HepG2 (cell line): Measurements from ENCODE around the gene C2orf42. TPM values are rescaled to one million over a fixed set of nuclear protein-coding genes. Genes with fewer than 3 reads are reported as not detected.

Source experiments
- ATM ChIP-seq: fragments of 450-650 bp; IDR thresholded peaks from 2 replicates; pipeline ENCODE4 v1.7.1; 2017; ENCODE audit warnings: mild to moderate bottlenecking, borderline replicate concordance
- CREB1 ChIP-seq, 2 experiments: fragments of 450-650 bp in 1 of 2; IDR thresholded peaks; 2 replicates each; pipeline ENCODE4 v1.6.1; 2016 to 2017; ENCODE audit warnings: control low read depth in 1 of 2, mild to moderate bottlenecking in 1 of 2, missing compliant biosample characterization in 1 of 2, missing genetic modification characterization in 1 of 2
- CTCF ChIP-seq: sonication (generic); formaldehyde crosslinking; IDR thresholded peaks from 2 replicates; pipeline ENCODE4 v1.5.0; 2020; ENCODE audit warnings: mild to moderate bottlenecking, missing genetic modification reagents, moderate library complexity
- HOXD1 ChIP-seq: sonication (generic); formaldehyde crosslinking; IDR thresholded peaks from 2 replicates; pipeline ENCODE4 v1.5.0; 2020; ENCODE audit warnings: missing genetic modification reagents
- JUNB ChIP-seq: sonication (generic); formaldehyde crosslinking; IDR thresholded peaks from 2 replicates; pipeline ENCODE4 v1.8.0; 2022; ENCODE audit warnings: missing genetic modification reagents, mild to moderate bottlenecking, borderline replicate concordance
- PAX8 ChIP-seq: sonication (generic); formaldehyde crosslinking; IDR thresholded peaks from 2 replicates; pipeline ENCODE4 v1.8.0; 2022; ENCODE audit warnings: mild to moderate bottlenecking, missing genetic modification reagents, borderline replicate concordance
- SP5 ChIP-seq: IDR thresholded peaks from 2 replicates; pipeline ENCODE4 v1.6.1; 2016; ENCODE audit warnings: low read depth, borderline replicate concordance
- ZFP1 ChIP-seq: IDR thresholded peaks from 2 replicates; pipeline ENCODE4 v1.6.1; 2016
- ZNF253 ChIP-seq: sonication (generic); formaldehyde crosslinking; IDR thresholded peaks from 2 replicates; pipeline ENCODE4 v1.8.0; 2022; ENCODE audit warnings: mild to moderate bottlenecking, missing genetic modification reagents, borderline replicate concordance
- ZNF264 ChIP-seq: sonication (generic); formaldehyde crosslinking; IDR thresholded peaks from 2 replicates; pipeline ENCODE4 v1.4.0; 2020; ENCODE audit warnings: missing genetic modification reagents
- ZNF572 ChIP-seq: sonication (generic); formaldehyde crosslinking; IDR thresholded peaks from 2 replicates; pipeline ENCODE4 v1.5.1; 2020; ENCODE audit warnings: mild to moderate bottlenecking, missing genetic modification reagents
- ZNF607 ChIP-seq: sonication (generic); formaldehyde crosslinking; IDR thresholded peaks from 2 replicates; pipeline ENCODE4 v1.5.1; 2020; ENCODE audit warnings: missing genetic modification reagents, mild to moderate bottlenecking, borderline replicate concordance
- ZNF674 ChIP-seq: sonication (generic); formaldehyde crosslinking; IDR thresholded peaks from 2 replicates; pipeline ENCODE4 v1.5.0; 2020; ENCODE audit warnings: low read depth, mild to moderate bottlenecking, missing genetic modification reagents
- ZNF703 ChIP-seq: sonication (generic); formaldehyde crosslinking; IDR thresholded peaks from 2 replicates; pipeline ENCODE4 v1.5.1; 2020; ENCODE audit warnings: missing genetic modification reagents, mild to moderate bottlenecking, moderate library complexity, borderline replicate concordance
- ZNF713 ChIP-seq: sonication (generic); formaldehyde crosslinking; IDR thresholded peaks from 2 replicates; pipeline ENCODE4 v1.4.0; 2020; ENCODE audit warnings: mild to moderate bottlenecking, missing genetic modification reagents
- ZNF777 ChIP-seq: sonication (generic); formaldehyde crosslinking; IDR thresholded peaks from 2 replicates; pipeline ENCODE4 v1.4.0; 2020; ENCODE audit warnings: missing genetic modification reagents
- polyA plus RNA-seq, 8 experiments: library from polyadenylated mRNA; depleted of rRNA in 3 of 8; stranded (reverse) in 7 of 8; unstranded in 1 of 8; fragments of >200 nt; fragmentation: Illumina TruSeq in 4 of 8; extraction: Trizol in 4 of 8; gene quantifications; 2 replicates each; pipeline versions ENCODE4 v1.2.1 to v1.2.3, GENCODE V29; 2011 to 2016; ENCODE audit warnings: low read depth in 4 of 8, missing spikeins in 1 of 8, mixed read lengths in 1 of 8; ENCODE audit not compliant: insufficient read depth in 1 of 8
- total RNA-seq, 5 experiments: library from RNA; depleted of rRNA; stranded (reverse); fragments of >200 nt; fragmentation: Illumina TruSeq; extraction: Trizol; gene quantifications; 2 replicates each; pipeline ENCODE4 v1.2.3, GENCODE V29; 2016; ENCODE audit warnings: low read depth in 1 of 5
- TF ChIP-seq, protein P1 (sequence below): sonication (generic); formaldehyde crosslinking; IDR thresholded peaks from 2 replicates; pipeline ENCODE4 v1.4.0; 2020; ENCODE audit warnings: mild to moderate bottlenecking, low read depth, missing genetic modification reagents
- TF ChIP-seq, protein P2 (sequence below): sonication (generic); formaldehyde crosslinking; IDR thresholded peaks from 2 replicates; pipeline ENCODE4 v1.5.1; 2020; ENCODE audit warnings: missing genetic modification reagents, mild to moderate bottlenecking, borderline replicate concordance
- TF ChIP-seq, protein P3 (sequence below): IDR thresholded peaks from 2 replicates; pipeline ENCODE4 v1.6.1; 2016; ENCODE audit warnings: low read depth

Gene C2orf42
- total and polyA plus RNA-seq, 2 of the 13 experiments (the other 11 are each of a cell fraction or from before 2014, with no cell fraction given) = 9.3 to 9.9 TPM

GRCh38 chr2:70190418-70191243, at the start of gene C2orf42 (continued):
- TF ChIP-seq JUNB (no peak), PAX8 (CRISPR knock-in tag) (no peak; the same call in 1 of the 2 replicates), HOXD1 (CRISPR knock-in tag) (peak; percentile 38; the same call in 1 of the 2 replicates), SP5 (peak; percentile 46; the same call in 1 of the 2 replicates), ZNF607 (CRISPR knock-in tag) (no peak; the same call in 1 of the 2 replicates), ZNF253 (no peak), ZNF264 (CRISPR knock-in tag) (peak; percentile 31; the same call in 1 of the 2 replicates), CTCF (CRISPR knock-in tag) (peak; percentile 54), ZNF674 (peak; percentile 67; the same call in 1 of the 2 replicates), ZNF713 (CRISPR knock-in tag) (peak; percentile 89; the same call in 1 of the 2 replicates), ATM (no peak), ZNF572 (CRISPR knock-in tag) (peak; percentile 84; the same call in 1 of the 2 replicates), ZFP1 (CRISPR knock-in tag) (peak; percentile 83), ZNF777 (CRISPR knock-in tag) (no peak; the same call in 1 of the 2 replicates), CREB1 (IDR thresholded peaks at IDR 0.05) (peak; percentile 86), CREB1 (CRISPR knock-in tag; IDR thresholded peaks at IDR 0.05) (peak; percentile 96), ZNF703 (CRISPR knock-in tag) (no peak)
- TF ChIP-seq, protein P1, sequence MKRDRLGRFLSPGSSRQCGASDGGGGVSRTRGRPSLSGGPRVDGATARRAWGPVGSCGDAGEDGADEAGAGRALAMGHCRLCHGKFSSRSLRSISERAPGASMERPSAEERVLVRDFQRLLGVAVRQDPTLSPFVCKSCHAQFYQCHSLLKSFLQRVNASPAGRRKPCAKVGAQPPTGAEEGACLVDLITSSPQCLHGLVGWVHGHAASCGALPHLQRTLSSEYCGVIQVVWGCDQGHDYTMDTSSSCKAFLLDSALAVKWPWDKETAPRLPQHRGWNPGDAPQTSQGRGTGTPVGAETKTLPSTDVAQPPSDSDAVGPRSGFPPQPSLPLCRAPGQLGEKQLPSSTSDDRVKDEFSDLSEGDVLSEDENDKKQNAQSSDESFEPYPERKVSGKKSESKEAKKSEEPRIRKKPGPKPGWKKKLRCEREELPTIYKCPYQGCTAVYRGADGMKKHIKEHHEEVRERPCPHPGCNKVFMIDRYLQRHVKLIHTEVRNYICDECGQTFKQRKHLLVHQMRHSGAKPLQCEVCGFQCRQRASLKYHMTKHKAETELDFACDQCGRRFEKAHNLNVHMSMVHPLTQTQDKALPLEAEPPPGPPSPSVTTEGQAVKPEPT (CRISPR knock-in tag) = 0 out of 2 replicates have a peak, but pooled peaks have one; percentile 79
- TF ChIP-seq, protein P2, sequence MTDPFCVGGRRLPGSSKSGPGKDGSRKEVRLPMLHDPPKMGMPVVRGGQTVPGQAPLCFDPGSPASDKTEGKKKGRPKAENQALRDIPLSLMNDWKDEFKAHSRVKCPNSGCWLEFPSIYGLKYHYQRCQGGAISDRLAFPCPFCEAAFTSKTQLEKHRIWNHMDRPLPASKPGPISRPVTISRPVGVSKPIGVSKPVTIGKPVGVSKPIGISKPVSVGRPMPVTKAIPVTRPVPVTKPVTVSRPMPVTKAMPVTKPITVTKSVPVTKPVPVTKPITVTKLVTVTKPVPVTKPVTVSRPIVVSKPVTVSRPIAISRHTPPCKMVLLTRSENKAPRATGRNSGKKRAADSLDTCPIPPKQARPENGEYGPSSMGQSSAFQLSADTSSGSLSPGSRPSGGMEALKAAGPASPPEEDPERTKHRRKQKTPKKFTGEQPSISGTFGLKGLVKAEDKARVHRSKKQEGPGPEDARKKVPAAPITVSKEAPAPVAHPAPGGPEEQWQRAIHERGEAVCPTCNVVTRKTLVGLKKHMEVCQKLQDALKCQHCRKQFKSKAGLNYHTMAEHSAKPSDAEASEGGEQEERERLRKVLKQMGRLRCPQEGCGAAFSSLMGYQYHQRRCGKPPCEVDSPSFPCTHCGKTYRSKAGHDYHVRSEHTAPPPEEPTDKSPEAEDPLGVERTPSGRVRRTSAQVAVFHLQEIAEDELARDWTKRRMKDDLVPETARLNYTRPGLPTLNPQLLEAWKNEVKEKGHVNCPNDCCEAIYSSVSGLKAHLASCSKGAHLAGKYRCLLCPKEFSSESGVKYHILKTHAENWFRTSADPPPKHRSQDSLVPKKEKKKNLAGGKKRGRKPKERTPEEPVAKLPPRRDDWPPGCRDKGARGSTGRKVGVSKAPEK (CRISPR knock-in tag) = peak; percentile 86; the same call in 1 of the 2 replicates
- TF ChIP-seq, protein P3, sequence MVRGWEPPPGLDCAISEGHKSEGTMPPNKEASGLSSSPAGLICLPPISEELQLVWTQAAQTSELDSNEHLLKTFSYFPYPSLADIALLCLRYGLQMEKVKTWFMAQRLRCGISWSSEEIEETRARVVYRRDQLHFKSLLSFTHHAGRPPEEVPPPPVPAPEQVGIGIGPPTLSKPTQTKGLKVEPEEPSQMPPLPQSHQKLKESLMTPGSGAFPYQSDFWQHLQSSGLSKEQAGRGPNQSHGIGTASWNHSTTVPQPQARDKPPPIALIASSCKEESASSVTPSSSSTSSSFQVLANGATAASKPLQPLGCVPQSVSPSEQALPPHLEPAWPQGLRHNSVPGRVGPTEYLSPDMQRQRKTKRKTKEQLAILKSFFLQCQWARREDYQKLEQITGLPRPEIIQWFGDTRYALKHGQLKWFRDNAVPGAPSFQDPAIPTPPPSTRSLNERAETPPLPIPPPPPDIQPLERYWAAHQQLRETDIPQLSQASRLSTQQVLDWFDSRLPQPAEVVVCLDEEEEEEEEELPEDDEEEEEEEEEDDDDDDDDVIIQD (CRISPR knock-in tag) = peak; percentile 51; the same call in 1 of the 2 replicates
